Stimulated activated CD8-positive, alpha-beta memory T cell treated with anti-CD3 and anti-CD28 coated beads, Interleukin-2, amount 100 ng/mL, for 1 hour (primary cell): ENCODE data around the gene PTPRJ.

Experiments used
- DNase-seq, 2 donors: peaks; one replicate each; pipeline ENCODE4 v3.0.0-alpha.2; 2020; ENCODE audit warnings: low read depth in 2 of 2

PTPRJ gene

DNA sequence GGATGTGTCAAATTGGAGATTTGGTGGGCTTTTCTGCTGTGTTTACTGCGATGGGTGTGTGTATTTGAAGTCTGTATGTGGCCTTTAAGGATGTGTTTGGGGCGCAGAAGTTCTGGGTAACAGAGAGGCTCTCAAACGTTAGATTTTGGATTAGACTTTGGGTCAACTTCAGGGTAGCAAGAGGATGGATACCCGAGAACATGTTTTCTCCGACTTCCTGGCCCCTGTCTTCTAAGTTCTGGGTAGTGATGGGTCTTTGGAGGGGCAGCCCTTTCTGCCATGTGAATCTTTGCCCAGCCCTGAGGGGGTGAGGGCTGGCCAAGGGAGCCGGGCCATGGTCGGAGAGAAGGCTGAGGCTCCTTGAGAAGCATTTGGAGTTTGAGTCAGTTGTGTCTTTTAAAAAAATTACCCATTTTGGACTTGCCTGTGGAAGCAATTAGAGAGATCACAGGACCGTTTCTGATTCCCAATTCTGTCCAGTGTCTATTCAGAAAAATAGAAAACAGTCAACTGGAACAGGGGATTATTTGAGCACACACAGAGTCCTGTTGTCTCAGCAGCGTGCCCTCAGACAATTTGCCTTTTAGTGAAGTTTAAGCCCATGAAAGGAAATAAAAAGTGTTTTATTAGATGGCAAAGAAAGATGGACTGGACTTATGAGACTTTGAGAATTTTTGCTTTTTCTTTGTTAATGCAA lies 114.4 kb downstream of the PTPRJ start:
- no peak for DNase-seq

DNA sequence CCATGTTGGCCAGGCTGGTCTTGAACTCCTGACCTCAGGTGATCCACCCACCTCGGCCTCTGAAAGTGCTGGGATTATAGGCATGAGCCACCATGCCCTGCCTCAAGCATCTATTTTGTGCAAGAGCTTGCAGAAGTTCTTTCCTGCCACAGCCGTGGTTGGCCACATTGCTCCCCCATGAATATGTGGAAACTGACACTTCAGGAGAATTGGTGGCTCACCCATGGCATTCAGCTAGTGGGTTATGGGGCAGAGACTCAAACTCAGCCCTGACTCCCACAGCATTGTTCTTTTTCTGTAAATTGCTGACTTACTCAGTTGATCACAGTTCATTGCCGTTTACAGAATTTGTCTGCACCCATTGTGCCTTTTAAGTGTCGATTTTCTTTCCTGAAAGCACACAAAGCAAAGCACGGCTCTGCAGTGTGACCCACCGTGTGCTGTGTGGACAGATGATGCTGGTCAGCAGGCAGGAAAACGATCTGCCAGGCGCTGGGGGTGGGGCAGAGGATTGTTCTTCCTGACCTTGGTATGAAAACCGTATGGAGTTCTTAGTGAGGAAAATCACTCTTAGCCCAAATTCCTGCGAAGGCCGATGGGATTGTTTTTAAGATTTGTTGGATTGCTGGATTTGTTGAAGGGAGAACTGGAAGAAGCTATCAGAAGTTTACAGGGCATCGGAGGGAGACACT lies 115.6 kb downstream of the PTPRJ start:
- no peak for DNase-seq

DNA sequence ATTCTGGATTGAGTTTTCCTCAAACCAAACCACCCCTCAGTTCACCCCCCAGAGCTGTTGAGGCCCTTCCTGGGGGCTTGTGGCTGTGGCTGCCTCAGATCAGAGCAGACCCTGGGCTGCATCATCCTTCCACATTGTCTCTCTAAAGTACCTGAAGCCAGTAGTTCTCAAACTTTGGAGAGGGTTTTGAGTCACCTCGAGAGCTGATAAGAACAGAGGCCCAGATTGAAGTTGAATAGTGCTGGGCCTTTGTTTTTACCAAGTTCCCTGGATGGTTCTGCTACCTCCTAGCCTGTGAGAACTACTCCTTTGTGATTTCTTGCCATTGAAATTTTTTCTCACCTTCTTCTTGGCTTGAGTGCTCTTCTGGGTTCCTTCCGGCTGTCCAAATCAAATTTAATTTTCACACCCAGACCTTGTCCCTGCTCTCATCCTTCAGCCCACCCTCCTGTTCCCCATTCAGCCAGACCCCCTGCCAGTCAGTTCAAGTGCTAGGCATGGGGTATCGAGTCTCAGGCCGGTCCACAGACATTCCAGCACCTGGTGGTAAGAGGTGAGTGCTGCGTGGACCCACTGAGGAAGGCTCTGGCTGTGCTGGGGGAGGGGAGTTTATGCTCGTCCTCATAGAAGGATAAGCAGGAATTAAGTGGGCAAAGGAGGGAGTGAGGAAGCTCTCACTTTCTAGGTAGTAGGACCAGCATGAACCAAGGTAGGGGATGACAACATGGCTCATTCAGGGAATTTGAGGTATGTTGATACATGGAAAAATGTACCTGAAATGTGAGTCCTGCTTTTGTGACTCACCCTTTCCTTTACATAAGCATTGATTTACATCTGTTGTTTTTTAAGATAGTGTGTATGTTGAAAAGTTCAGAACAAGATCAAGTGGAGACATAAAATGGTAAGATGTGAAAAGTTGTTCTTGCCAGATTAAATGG lies 116.5 kb downstream of the PTPRJ start:
- no peak for DNase-seq

DNA sequence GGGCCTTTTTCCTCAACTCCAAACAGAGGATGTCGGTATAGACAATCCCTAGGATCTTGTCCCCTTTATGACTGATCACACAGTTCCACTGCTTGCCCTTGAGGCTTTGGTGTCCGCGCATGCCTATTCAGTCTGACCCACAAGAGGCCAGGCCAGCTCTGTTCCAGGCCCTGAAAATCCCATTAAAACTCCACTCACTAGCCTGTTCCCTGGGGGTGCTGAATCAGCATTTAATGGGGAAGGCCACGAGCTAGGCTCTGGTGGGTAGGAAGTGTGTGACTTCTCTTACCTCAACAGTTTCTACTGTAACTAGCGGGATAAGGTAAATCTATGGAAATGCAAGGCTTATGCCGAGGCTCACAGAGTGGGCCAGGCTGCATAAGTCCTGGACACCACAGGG lies 117.7 kb downstream of the PTPRJ start:
- DNase-seq, result no peak

DNA sequence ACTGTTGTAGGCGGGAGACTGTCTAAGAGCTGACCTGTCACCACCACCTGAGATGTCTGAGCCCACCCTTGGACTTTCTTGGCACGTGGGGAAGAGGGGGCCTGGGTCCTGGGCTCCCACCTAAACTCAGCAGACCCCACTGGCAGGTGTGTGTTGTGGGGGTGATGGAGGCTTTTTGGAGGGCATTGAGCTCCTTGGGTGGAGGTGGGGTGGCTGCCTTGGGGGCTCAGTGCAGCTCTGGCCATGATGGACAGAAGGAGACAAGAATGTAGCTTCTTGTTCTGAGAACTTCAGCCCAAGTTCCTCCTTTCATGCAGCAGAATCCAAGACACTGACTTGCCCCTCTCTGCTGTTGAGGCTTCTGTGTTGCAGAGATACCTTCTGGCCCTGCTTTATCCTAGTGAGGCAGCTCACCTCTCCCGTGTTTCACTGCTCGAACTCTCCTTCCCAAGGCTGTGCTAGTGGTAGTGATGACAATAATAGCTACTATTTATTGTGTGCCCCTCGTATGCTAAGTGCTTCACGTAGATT lies 119.6 kb downstream of the PTPRJ start:
- no peak for DNase-seq

DNA sequence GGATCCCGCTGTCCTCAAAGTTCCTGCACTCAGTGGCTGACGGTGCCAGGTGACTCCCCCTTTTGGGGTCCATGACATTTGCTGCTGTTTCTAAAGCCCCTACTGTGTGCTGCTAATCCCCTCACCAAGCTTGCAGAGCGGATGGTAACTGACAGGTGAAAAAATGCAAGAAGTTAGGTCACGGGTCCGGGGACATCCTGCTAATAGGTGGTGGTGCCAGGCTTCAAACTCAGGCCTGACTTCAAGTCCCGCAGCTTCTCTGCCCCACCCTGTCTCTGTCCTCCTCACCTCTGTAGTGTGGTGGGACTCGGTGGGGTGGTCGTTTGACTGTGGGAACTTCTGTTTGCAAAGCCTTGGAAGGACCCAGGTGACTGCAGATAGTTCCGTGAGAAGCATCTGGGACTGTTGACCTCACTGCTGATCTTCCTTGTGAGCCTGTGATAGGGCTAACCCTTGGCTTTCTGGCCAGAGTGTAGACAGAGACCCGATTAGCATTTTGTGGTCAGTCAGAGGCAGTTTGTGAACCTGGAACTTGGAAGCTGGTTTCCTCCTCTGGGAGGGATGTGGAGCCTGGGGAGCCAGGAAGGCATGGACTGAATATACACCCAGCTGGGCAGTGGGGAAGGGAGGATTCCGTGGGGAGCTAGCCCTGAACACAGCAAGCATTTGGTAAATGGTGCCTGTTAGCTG lies 120.8 kb downstream of the PTPRJ start:
- no peak for DNase-seq

DNA sequence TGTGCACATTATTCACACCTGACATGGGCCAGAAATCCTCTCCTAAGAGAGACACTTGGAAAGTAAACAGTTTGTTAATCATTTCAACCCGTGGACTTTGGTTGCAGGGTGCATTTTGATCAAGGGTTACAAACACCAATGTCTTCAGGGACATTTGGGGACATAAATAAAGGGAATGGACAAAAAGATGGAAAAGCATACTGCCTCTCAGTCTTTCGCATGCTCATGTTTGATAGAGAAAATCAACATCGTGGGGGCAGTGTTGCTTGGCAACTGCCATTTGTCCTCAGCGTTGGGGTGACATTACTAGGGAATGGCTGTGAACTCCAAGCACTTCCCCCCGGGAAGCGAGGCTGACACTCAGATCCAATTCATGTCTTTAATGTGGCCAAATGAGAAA lies 121.6 kb downstream of the PTPRJ start:
- DNase-seq, result no peak

DNA sequence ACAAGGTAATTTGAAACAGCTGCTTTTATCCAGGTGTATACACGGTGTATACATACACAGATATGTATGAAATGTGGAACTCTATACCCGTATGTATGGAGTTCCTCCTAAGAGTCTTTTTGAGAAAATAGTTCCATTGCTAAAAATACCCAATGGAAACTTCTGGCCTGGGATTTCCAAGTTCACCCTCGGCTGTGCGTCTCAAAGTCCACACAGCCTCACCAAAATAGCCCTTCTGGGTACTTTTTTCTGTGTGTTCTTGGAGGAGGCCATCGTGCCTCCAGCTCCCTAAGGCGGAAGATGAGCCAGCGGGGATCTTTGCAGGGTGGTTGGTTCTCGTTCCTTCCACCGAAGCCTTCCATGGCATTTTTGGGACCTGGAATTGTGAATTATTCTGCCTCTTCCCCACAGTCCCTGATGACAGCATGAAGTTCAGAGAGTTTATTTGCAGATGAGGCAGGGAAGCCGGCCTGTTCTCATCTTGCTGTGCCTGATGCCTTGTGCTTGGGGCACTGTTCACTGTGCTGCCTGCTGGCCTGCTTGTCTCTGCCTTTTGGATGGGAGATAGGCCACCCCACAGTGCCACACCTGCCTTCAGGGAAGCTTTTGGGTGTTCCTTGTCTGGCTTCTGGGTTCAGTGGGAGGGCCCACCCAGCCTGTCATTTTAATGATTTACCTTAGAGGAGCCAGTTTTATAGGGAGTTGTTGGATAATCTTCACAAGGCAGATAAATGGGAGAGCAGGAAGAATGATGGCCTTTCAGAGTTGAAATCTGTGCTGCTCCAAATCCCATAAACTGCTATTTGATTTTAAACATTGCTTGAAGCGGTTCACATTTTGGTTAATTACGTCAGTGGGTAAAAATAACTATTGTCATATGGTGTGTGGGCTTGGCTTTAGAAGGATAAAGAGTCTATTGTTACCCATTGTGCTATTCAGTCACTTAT lies 123.5 kb downstream of the PTPRJ start:
- DNase-seq, result no peak

DNA sequence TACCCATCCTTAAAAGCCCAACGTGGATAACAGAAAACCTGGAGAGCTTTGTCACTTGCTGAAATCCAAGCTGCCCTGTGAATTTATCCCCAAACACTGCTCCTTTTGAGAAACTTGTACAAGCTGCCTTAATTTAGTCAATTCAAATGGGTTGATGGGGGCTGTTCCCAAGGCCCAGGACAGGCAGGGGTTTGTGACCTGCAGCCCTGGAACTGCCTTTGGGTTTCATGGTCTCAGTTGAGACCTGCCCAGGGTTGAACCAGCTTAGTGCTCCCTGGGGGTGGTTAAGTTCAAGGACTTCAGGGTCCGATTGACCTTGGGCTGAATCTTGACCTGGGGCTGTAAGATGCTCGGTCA lies 124.2 kb downstream of the PTPRJ start:
- no peak for DNase-seq

DNA sequence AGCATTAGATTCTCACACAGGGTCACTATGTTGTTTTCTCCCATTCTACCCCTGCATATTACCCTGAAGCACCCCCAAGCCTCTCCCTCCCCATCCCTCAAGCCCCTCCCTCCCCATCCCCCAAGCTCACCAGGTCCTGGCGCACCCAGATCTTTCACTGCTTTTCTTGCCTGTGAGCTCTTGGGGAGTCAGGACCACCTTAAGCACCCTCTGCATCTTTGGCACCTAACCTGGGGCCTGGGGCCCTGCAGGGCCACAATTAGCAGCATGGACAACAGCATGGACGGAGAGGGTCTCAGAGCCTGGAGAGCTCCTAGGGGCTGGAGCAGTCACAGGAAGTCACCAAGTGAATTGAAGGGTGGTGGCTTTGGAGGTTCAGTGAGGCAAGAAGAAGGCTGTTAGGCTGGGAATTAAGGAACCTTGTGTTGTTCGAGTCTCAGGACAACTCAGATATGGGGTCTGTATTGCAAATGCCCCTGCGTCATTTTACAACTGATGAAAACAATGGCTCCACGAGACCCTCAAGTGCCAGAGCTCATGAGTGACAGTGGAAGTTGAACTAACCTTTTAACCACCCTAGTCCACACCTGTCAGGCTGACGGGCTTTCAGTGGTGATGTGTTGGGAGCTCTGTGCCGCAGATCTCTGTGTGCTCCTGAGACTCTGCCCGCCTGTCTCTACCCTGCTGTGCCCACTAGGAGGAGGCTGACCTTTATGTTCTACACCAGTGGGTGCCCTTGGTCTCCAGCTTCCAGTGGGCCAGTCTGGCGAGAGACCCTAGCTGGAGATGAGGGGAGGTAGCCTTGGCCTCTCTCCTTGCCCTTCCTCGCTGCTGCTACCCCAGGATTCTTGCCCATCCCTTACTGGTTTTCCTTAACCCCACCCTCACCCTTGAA lies 125.0 kb downstream of the PTPRJ start:
- DNase-seq, result no peak

DNA sequence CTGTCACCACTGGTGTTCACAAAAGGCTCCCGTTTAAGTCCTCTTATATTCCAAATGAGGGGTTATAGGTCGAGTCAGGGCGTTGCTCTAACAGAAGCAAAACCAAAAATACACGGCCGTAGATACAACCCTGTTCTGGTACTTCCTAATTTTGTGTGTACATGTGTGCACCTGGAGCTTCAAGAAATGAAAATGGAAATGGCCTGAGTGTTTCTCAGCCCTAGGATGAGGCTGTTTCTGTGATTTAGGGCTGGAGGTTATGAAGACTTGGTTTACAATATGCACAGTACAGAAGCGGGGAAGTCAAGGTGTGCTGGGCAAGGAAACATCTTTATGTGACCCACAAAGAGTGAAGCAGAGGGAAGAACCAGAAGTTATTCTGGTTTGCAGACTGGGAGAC lies 125.8 kb downstream of the PTPRJ start:
- DNase-seq, result no peak

DNA sequence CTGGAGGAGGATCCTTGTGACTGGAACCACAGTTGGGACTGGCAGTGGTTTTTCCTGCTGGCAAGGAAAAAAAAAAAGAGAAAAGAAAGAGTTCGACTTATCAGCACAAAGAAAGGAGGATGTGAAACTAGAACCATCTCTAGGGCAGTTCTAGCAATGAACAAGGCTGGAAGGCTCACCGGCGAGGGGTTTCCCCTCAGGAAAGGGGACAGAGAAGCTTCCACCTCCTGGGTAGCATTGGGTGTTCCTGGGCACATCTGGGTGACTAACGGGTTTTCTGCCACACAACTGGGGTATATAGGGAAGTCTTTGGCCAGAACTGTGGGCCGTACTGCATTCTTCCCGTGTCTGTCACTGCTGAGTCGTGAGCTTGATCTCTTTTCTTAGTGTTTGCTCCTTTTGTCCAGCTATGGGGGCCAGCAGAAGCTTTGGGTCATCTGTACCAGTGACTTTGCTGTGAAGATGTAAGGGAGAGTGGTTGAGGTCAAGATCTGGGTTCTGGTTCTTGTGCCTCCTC lies 126.9 kb downstream of the PTPRJ start:
- no peak for DNase-seq

DNA sequence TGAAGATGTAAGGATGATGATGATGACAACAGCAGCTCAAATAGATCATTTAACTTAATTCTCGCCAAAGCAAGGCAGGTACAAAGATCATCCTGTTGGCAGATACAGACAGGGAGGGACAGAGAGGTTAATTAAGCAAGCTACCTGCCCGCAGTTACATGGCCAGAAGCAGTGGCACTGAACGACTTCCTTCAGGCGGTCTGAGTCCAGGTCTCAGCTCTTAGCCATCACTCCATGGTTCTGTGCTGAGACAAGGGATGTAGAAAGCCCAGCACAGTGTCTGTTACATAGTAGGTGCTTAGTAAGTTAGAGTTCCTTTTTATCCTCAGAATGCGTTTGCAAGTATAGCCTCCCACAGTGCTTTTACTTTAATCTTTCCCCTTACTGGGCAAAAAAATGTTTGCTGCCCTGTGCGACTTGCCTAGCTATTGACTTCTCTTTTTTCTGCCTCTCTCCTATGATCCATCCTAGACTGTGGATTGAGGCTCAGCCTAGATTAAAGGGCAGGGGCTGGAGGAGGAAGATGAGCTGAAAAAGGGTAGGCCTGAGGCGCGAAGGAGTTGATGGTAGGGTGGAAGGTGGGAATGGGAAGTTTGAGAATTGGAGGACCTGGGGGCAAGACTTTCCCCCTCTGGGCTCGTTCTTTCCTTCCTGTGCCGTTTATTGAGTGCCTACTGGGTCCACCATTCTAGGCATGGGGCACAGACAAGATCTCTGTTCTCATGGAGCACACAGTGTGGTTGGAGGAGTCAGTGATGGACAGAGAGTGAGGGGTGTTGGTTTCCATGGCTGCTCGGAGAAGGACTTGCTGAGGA lies 128.1 kb downstream of the PTPRJ start:
- DNase-seq, result no peak

DNA sequence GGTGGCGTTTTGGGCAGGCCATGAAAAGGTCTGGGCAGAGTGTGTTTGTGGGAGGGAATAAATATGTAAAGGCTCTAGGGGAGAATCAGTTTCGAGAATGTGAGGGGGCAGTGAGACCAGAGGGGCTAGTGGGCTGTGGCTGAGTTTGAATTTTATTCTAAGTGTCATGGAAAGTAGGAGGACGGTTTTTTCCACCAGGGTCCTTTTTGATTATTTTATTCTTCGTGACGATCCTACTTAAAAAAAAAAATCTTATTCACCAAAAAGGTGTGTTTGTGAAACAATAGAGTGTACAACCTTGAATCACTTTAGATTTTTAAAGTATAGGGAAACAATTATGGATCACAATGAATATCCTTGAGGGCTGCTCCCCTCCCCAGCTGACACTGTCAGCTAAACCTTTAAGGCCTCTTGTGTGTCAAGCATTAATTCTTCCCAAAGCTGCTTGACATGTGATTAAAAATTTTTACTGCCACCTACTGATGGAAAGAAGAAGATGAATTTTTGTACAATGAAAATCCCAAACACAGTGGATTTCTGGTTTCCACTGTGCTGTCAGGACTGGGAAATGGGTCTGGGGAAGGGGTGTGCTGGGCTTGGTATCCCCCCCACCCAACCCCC lies 128.8 kb downstream of the PTPRJ start:
- no peak for DNase-seq

DNA sequence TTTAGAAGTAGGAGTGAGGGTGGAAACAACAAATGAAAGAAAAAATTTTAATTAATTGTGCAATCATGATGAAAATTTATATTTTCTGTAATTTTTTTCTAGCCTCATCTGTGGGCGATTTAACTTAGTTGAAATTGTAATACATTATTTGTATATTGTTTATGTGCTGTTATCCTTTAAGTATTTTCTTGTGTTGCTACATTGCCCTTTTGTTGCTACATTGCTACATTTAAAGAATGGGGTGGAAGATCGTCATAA lies 130.1 kb downstream of the PTPRJ start:
- no peak for DNase-seq

DNA sequence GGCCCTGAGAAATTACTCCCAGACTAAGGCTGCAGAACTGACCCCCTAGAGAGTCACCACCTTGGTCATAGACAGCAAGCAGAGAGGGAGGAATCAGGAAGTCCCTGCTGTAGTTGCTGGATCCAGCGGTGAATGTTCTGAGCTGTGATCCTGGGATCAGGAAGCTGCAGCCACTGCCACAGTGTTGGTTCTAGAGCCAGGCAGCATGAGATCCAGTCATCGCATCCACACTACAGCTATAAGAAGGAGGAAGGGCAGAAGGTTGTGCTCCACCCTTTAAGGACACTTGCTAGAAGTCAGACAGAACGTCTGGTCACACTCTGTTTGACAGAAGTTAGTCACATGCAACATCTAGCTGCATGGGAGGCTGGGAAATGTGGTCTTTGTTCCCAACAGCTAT lies 131.5 kb downstream of the PTPRJ start:
- no peak for DNase-seq

DNA sequence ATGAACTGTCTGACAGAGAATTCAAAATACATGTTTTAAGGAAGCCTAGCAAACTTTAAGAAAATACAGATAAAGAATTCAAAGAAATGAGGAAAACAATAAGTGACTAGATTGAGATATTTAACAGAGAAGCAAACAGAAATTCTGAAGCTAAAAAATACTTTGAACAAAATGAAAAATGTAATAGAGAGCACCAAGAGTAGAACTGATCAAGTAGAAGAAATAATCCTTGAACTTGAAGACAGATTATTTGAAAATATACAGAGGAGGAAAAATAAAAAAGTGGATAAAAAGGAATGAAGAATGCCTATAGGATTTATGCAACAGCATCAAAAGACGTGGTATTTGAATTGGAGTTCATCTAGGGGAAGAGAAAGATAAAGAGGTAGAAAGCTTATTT lies 134.4 kb downstream of the PTPRJ start:
- no peak for DNase-seq

DNA sequence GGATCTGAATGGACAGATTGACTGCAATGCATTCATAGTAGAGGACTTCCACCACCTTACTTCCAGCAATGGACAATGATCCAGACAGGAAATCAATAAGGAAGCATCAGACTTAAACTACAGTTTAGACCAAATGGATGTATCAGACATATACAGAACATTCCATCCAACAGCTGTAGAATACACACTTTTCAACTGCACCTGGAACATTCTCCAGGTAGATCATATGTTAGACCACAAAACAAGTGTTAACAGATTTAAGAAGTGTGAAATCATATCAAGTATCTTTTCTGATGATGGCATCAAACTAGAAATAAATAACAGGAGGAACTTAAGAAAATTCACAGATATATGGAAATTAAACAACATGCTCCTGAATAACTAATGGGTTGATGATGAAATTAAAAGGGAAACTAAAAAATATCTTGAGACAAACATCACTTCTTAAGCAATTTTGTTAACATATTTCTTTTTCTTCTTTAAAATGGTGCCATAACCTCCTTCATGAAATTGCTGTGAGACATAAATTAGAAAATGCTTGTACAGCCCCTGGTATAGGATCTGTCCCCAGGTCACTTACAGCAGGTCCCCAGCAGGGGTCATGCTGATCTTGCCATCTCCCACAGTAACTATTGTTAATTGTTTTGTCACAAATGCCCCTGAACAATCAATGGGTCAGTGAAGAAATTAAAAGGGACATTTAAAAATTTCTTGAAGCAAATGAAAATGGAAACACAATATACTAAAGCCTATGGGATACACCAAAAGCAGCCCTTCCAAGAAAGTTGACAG lies 136.3 kb downstream of the PTPRJ start:
- DNase-seq, result no peak
